Endometrium (tissue), 2 donors: ENCODE results near the gene CD3G.
"Not testable (repeated sequence)": the region's sequence is repeated elsewhere in the genome, so short reads cannot be mapped to it uniquely, and the experiment has no call there.

Source experiments
- FAIRE-seq: peaks from 2 replicates; lab custom pipeline; 2012; peaks lifted over from hg19 to GRCh38; lab: Jason Lieb, UNC
- donor health status: control.
- donor health status: control.

Gene CD3G

GRCh38 chr11:118343981-118344515, at the start of gene CD3G:
Gene CD3G (plus strand): TSS chr11:118344344. CDS start chr11:118344424, 80 bp downstream.
- no peak for FAIRE-seq

DNA sequence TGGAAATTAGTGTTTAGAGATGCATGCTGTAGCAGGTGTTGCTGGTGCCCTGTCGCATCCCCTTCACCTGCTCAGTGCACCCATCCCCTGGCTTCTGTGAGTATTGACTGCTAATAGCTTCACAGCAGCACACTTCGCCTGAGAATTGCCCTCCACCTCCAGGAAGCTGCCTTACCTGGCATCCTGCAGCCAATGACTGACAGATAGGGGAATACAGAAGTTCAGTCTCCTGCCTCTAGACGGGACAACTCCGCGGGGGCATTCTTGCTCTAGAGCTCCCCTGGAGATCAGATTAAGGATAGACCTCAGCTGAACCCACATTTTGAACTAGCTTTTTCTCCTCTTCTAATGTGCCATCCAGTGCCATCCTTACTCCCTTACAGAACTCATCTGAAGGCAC, 48.9 kb upstream of the CD3G start:
- FAIRE-seq, result no peak

GRCh38 chr11:118295815-118296454, 48.2 kb upstream of the CD3G start:
- no peak for FAIRE-seq

DNA sequence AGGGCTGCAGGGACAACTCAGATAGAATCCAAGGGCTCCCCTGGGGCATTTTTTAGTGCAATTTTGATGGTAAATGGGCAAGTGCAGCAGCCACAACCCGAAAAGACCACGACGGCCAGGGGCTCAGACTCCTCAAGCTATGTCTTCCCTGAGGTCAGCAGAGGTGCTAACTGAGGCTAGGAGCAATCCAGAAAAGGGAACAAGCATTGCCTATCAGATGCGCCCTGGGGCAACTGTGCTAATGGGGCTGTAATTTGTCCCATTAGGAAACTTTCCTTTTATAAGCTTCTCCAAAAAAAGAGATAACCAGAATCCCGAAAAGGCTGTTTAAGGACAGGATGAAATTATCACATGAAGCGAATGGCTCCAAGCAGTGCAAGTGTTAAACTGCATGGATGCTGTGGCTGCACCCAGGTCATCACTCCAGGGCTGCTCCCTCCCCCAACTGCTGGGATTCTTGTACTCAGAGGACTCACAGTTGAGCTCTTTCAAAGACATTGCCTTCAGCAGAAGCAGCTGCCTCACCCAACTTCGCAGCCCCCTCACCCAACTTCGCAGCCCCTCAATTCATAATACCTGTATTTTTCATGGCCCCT, 42.4 kb upstream of the CD3G start:
- FAIRE-seq, result no peak

DNA sequence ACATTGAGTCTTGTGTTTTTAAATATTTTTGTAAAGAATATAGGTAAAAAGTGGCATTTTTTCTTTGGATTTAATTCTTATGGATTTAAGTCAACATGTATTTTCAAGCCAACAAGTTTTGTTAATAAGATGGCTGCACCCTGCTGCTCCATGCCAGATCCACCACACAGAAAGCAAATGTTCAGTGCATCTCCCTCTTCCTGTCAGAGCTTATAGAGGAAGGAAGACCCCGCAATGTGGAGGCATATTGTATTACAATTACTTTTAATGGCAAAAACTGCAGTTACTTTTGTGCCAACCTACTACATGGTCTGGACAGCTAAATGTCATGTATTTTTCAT, 39.9 kb upstream of the CD3G start:
- FAIRE-seq, result no peak

DNA sequence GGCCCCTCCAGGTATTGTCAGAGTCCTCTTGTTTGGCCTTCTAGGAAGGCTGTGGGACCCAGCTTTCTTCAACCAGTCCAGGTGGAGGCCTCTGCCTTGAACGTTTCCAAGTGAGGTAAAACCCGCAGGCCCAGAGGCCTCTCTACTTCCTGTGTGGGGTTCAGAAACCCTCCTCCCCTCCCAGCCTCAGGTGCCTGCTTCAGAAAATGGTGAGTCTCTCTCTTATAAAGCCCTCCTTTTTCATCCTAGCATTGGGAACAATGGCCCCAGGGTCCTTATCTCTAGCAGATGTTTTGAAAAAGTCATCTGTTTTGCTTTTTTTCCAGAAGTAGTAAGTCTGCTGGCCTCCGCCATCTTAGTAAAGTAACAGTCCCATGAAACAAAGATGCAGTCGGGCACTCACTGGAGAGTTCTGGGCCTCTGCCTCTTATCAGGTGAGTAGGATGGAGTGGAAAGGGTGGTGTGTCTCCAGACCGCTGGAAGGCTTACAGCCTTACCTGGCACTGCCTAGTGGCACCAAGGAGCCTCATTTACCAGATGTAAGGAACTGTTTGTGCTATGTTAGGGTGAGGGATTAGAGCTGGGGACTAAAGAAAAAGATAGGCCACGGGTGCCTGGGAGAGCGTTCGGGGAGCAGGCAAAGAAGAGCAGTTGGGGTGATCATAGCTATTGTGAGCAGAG, 39.4 kb upstream of the CD3G start, which contains the start of gene CD3E:
CD3E (plus strand) TSS at position 163 of the 681 bp plus-strand sequence; CDS start at position 386, 223 bp downstream.
- no peak for FAIRE-seq

GRCh38 chr11:118305726-118306125, 38.4 kb upstream of the CD3G start:
- no peak for FAIRE-seq

DNA sequence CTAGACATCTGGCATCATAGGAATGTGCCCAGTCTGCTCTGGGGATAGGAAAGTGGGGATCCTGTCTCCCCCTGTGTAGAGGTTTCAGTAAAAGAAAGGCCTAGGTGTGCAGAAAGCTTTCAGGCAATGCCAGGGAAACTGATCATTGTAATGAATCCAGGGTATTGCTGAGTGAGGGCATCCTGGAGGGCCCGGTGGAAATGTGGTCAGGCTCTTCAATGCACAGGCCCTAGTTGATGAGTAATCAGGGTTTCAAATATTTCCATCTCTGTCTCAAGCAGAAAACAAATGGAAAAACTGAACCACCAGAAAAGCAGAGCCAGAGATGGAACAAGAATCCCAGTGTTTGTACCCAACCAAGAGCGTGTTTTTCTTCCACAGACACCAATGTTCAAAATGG, 37.6 kb upstream of the CD3G start:
- FAIRE-seq, result no peak

DNA sequence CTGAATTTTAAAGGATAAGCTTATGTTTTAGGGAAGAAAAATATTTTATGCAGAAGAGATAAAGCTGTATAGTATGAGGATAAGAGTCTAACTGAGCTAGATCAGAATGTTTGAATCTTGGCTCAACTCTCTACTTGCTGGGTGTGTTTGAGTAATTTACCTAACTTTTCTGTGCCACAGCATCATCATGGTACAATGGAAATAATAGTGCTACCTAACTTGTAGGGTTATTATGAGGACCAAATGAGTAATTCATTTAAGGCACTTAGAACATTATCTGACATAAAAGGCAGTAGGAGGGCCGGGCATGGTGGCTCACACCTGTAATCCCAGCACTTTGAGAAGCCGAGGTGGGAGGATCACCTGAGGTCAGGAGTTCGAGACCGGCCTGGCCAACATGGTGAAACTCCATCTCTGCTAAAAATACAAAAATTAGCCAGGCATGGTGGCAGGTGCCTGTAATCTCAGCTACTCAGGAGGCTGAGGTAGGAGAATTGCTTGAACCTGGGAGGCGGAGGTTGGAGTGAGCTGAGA, 35.1 kb upstream of the CD3G start:
- not testable (repeated sequence) for FAIRE-seq

GRCh38 chr11:118310271-118310670, 33.9 kb upstream of the CD3G start:
- FAIRE-seq, result no peak

DNA sequence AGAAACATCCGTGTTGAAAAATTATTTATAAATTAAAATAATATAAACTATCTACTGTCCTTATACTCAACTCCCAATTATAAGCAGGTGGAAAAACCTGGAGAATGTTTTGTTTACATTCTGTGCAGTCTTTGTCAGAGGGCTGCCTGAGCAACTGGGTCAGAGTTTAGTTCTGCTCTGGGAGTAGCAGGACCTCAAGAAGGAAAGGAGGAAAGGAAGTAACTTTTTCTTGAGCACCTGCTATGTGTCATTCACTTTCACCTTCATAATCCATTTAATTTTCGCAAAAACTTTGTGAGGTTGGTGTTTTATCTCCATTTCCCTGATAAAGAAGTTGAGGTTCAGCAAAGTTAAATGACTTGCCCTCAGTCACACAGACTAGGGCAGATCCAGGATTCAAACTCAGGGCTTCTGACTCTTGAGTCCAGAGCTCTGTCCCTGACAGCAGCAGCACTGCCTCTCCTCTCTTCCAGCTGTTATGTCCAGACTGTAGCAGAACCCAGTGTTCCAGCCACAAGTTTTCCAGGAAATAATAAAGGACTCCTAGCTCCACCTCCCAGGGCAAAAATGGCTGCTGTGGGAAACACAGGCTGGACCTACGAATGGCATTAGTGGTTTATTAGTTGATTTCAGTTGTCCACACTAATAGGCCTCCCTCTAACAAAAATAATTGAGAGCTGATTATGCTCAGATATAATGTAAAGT, 33.2 kb upstream of the CD3G start:
- FAIRE-seq, result no peak

- no peak for FAIRE-seq
Observed at GRCh38 chr11:118311518-118311917, 32.6 kb upstream of the CD3G start.

GRCh38 chr11:118312328-118312727, 31.8 kb upstream of the CD3G start:
- no peak for FAIRE-seq

GRCh38 chr11:118313242-118313641, 30.9 kb upstream of the CD3G start:
- no peak for FAIRE-seq

DNA sequence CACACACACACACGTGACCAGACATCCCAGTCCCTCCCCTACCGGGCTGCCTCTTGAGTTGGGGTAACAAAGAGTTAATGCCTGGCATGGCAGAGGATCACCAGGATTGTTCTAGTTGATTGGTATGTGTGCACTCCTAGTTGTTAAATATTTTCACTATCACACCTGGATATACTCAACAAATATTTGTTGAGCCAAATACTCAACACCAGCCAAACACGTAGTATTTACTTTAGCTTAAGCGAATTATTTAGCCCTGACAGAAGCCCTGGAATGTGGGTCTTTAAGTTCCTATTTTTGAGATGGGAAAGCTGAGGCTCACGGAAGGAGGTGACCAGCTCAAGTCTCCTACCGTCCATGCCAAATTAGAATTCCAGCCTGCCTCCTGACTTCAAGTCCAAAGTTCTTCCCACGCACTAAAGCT, 29.1 kb upstream of the CD3G start:
- FAIRE-seq, result no peak

DNA sequence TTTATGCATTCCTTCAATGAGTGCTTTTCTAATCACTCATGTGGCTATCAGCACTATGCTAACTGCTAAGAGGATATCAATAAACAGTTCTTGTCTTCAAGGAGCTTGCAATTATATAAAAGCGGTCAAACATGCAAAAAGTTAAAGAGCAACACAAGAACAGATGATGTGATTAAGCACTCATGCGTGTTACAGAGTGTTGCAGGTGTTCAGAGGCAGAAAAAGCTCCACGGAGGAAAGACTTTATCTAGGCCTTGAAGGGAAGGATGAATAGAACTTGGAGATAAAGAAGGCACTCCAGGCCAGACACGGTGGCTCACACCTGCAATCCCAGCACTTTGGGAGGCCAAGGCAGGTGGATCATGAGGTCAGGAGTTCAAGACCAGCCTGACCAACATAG, 26.0 kb upstream of the CD3G start:
- no peak for FAIRE-seq

- no peak for FAIRE-seq
Observed at GRCh38 chr11:118318581-118319336, 25.4 kb upstream of the CD3G start.

GRCh38 chr11:118319337-118319707, 24.8 kb upstream of the CD3G start:
- no peak for FAIRE-seq

- no peak for FAIRE-seq
Observed at GRCh38 chr11:118320515-118320914, 23.6 kb upstream of the CD3G start.

- no peak for FAIRE-seq
Observed at GRCh38 chr11:118321386-118322082, 22.6 kb upstream of the CD3G start.

DNA sequence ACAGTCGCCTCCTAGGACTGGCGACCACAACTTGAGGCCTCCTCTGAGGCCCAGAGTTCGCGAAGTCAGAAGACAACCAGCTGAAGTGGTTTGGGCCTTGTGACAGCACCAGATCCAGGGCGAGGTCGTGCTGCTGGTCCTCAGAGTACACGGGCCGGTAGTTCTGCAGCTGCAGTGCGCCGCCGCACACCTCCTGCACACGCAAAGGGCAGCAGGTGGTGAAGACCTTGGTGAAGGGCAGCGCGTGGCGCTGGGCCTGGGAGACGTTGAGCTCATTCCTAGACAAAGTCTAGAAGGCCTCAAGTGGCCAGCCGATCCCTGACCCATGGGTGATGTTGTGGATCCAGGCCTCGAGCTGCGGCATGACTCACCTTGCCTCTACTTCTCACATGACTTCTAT, 21.4 kb upstream of the CD3G start:
- FAIRE-seq, result no peak
